Endodermal cell (in vitro differentiated cells): ENCODE measurements around the gene AXDND1. TPM values are rescaled to one million over a fixed set of nuclear protein-coding genes. Genes with fewer than 3 reads are reported as not detected.

Experiments used
- DNase-seq: peaks from one replicate; pipeline ENCODE4 v3.0.0-alpha.2; 2017
- H3K27ac ChIP-seq: 2 replicates; pipeline ENCODE4 v1.5.1; 2013; ENCODE audit warnings: mild to moderate bottlenecking, low read depth, low read length, moderate library complexity
- H3K27me3 ChIP-seq: 2 replicates; pipeline ENCODE4 v1.6.1; 2013; ENCODE audit warnings: mild to moderate bottlenecking, low read length, moderate library complexity; ENCODE audit not compliant: insufficient read depth, control insufficient read depth, poor library complexity, severe bottlenecking
- H3K36me3 ChIP-seq: 2 replicates; pipeline ENCODE4 v1.7.0; 2013; ENCODE audit warnings: mild to moderate bottlenecking, low read length, moderate library complexity; ENCODE audit not compliant: control insufficient read depth, insufficient read depth
- H3K4me1 ChIP-seq: one replicate; pipeline ENCODE4 v1.7.0; 2013; ENCODE audit warnings: low read length; ENCODE audit not compliant: control insufficient read depth, insufficient read depth
- H3K4me3 ChIP-seq: 2 replicates; pipeline ENCODE4 v1.5.1; 2013; ENCODE audit warnings: mild to moderate bottlenecking, low read length, moderate library complexity
- H3K9ac ChIP-seq: 2 replicates; pipeline ENCODE4 v1.6.1; 2013; ENCODE audit warnings: mild to moderate bottlenecking, low read length, moderate library complexity; ENCODE audit not compliant: poor library complexity, severe bottlenecking; ENCODE audit errors: extremely low read depth
- H3K9me3 ChIP-seq: 2 replicates; pipeline ENCODE4 v1.6.1; 2013; ENCODE audit warnings: mild to moderate bottlenecking, low read length, moderate library complexity; ENCODE audit not compliant: control insufficient read depth
- H3K27ac Mint-ChIP-seq: 2 replicates; pipeline ENCODE4 v1.8.0; 2020; ENCODE audit warnings: mixed read lengths
- H3K27me3 Mint-ChIP-seq: 2 replicates; pipeline ENCODE4 v1.8.0; 2021; ENCODE audit warnings: mild to moderate bottlenecking, mixed read lengths; ENCODE audit not compliant: insufficient read depth
- H3K36me3 Mint-ChIP-seq: 2 replicates; pipeline ENCODE4 v1.8.0; 2020; ENCODE audit warnings: low read depth, mixed read lengths
- H3K4me1 Mint-ChIP-seq: 2 replicates; pipeline ENCODE4 v1.8.0; 2020; ENCODE audit warnings: mixed read lengths
- H3K4me3 Mint-ChIP-seq: 2 replicates; pipeline ENCODE4 v1.8.0; 2020; ENCODE audit warnings: mild to moderate bottlenecking, moderate library complexity, mixed read lengths
- H3K9me3 Mint-ChIP-seq: 2 replicates; pipeline ENCODE4 v1.8.0; 2020; ENCODE audit warnings: mild to moderate bottlenecking, mixed read lengths
- CTCF ChIP-seq: fragments of 200-600 bp; sonication (generic); conservative IDR thresholded peaks from 2 replicates; pipeline ENCODE4 v1.5.0; 2021; ENCODE audit warnings: antibody characterized with exemption, mild to moderate bottlenecking
- WGBS, 2 experiments: methylation state at CpG; one replicate each; pipeline versions ENCODE4 v1.1.5 to v1.1.7; 2013; ENCODE audit warnings: missing lambda C conversion rate in 2 of 2, mixed read lengths in 1 of 2; ENCODE audit not compliant: insufficient coverage in 1 of 2, insufficient read length in 1 of 2; 5-methylcytosine and 5-hydroxymethylcytosine counted together
- long read RNA-seq, 4 experiments: library from polyadenylated mRNA in 2 of 4; library from RNA in 1 of 4; library from capped mRNA in 1 of 4; stranded (forward) in 3 of 4; unstranded in 1 of 4; transcript quantifications; one replicate each; pipeline ENCODE4 v2.0.0, GENCODE V29; 2020 to 2021; ENCODE audit warnings: inconsistent platforms in 1 of 4
- polyA plus RNA-seq, 2 experiments: library from polyadenylated mRNA; stranded (reverse); fragments of 50-300 nt; gene quantifications; one replicate each; pipeline ENCODE4 v1.2.3, GENCODE V29; 2013
- total RNA-seq, 2 donors: library from RNA; stranded (reverse); fragmentation: NEBNext Ultra II Directional in 1 of 2; extraction: Animal tissue kit (Norgen Biotek cat#: 25700) in 1 of 2; gene quantifications; 2 replicates in 1 of 2; 3 replicates in 1 of 2; pipeline ENCODE4 v1.2.1, GENCODE V29; 2021

AXDND1 gene
- total RNA-seq = 1 to 10 TPM in 1 of 2 donors, under 1 TPM in 1; 0.69 to 1.3 TPM
- polyA plus RNA-seq (2013, experiment 1 of 2) = not detected
- polyA plus RNA-seq (2013, experiment 2 of 2) = not detected
- long read RNA-seq, experiment 1 = 0 reads
- long read RNA-seq, experiment 2, partial matches to known transcripts = 0 of 1 reads
- long read RNA-seq, experiment 2, other reads (novel, unspliced or antisense) = 1 of 1 reads
- long read RNA-seq, experiment 3, partial matches to known transcripts = 0 of 1 reads
- long read RNA-seq, experiment 3, other reads (novel, unspliced or antisense) = 1 of 1 reads
- long read RNA-seq, experiment 4 = 0 reads

- H3K4me1 ChIP-seq = no peaks in the 10 kb centered on the region
These were observed at the start of gene AXDND1 for GRCh38 chr1:179365342-179366092. Gene AXDND1 (plus strand): TSS chr1:179365971. CDS start chr1:179366510, 539 bp downstream.

GRCh38 chr1:179318491-179318890, 47.3 kb upstream of the AXDND1 start:
- Histone ChIP-seq H3K27me3 (no peaks in the 10 kb centered on the region), H3K27ac (no peak overlapping the region), H3K36me3 (peaks cover 52% of the 10 kb centered on the region), H3K9ac (no peak overlapping the region), H3K9me3 (peaks cover 9% of the 10 kb centered on the region), H3K4me3 (no peak overlapping the region), H3K4me1 (no peaks in the 10 kb centered on the region)
- H3K9me3 Mint-ChIP-seq = peaks cover 5% of the 10 kb centered on the region
- no peaks in the 10 kb centered on the region for H3K27me3 Mint-ChIP-seq
- H3K4me3 Mint-ChIP-seq = no peak overlapping the region
- H3K4me1 Mint-ChIP-seq = peaks cover 8% of the 10 kb centered on the region
- peaks cover 42% of the 10 kb centered on the region for H3K36me3 Mint-ChIP-seq
- DNase-seq = no peak
- 80 to 81% methylated on average over 3 to 4 of the region's 5 CpGs for WGBS, 2 experiments
- no peak overlapping the region for H3K27ac Mint-ChIP-seq
- no peak for TF ChIP-seq CTCF

More at GRCh38 chr1:179365342-179366092, at the start of gene AXDND1:
- Histone ChIP-seq H3K36me3 (no peaks in the 10 kb centered on the region), H3K27ac (peak within 1 kb of the TSS; percentile 86), H3K27me3 (no peaks in the 10 kb centered on the region), H3K9ac (peak within 1 kb of the TSS; percentile 91), H3K9me3 (no peaks in the 10 kb centered on the region), H3K4me3 (peak within 1 kb of the TSS; percentile 93)
- WGBS, 2 experiments = 18 to 46% methylated on average over 16 to 43 of the region's 43 CpGs
- Mint-ChIP-seq H3K9me3 (no peaks in the 10 kb centered on the region), H3K36me3 (no peaks in the 10 kb centered on the region), H3K4me3 (peak within 1 kb of the TSS; percentile 77), H3K4me1 (peaks cover 4% of the 10 kb centered on the region), H3K27ac (peak within 1 kb of the TSS; percentile 100), H3K27me3 (peaks cover 3% of the 10 kb centered on the region)
- DNase-seq = peak; percentile 90
- no peak for TF ChIP-seq CTCF

GRCh38 chr1:179321533-179322216, 44.1 kb upstream of the AXDND1 start:
- no peak for TF ChIP-seq CTCF
- Mint-ChIP-seq H3K27me3 (no peaks in the 10 kb centered on the region), H3K4me3 (no peak overlapping the region), H3K9me3 (peaks cover 5% of the 10 kb centered on the region), H3K27ac (no peak overlapping the region), H3K36me3 (peaks cover 46% of the 10 kb centered on the region), H3K4me1 (peaks cover 8% of the 10 kb centered on the region)
- peaks cover 48% of the 10 kb centered on the region for H3K36me3 ChIP-seq
- no peak overlapping the region for H3K27ac ChIP-seq
- DNase-seq = no peak
- no peak overlapping the region for H3K9ac ChIP-seq
- 92 to 95% methylated on average over 4 to 5 of the region's 5 CpGs for WGBS, 2 experiments
- H3K4me3 ChIP-seq = no peak overlapping the region
- no peaks in the 10 kb centered on the region for H3K27me3 ChIP-seq
- peaks cover 9% of the 10 kb centered on the region for H3K9me3 ChIP-seq
- H3K4me1 ChIP-seq = no peaks in the 10 kb centered on the region
